Hematopoietic multipotent progenitor cell (in vitro differentiated cells): ENCODE data around the gene GAP43. TPM values are rescaled to one million over a fixed set of nuclear protein-coding genes. Genes with fewer than 3 reads are reported as not detected.
"Not testable (repeated sequence)": the region's sequence is repeated elsewhere in the genome, so short reads cannot be mapped to it uniquely, and the experiment has no call there.

ENCODE experiments used
- DNase-seq, 3 donors: peaks; one replicate each; pipeline ENCODE4 v3.0.0-alpha.2; 2011 to 2015; ENCODE audit warnings: low read depth in 2 of 3, low spot score in 2 of 3
- total RNA-seq: library from RNA; depleted of rRNA; stranded (reverse); fragments of >200 nt; gene quantifications from one replicate; pipeline ENCODE4 v1.2.3, GENCODE V29; 2012

The GAP43 gene
- total RNA-seq, 1 donor = not detected

DNA sequence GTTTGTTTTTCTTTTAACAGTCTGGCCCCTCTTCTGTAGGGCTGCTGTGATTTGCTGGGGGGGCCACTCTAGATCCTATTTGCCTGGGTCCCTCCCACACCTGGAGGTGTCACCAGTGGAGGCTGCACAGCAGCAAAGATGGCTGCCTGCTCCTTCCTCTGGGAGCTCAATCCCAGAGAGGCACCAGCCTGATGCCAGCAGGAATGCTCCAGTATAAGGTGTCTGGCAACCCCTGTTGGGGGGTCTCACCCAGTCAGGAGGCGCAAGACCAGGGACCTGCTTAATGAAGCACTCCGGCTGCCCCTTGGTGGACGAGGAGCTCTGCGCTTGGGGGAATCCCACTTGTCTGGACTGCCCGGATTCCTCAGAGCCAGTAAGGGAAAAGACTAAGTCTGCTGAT lies 118.3 kb downstream of the GAP43 start:
- no peak for DNase-seq

- DNase-seq = not testable (repeated sequence)
Observed at GRCh38 chr3:115744516-115744915, 121.2 kb downstream of the GAP43 start.

DNA sequence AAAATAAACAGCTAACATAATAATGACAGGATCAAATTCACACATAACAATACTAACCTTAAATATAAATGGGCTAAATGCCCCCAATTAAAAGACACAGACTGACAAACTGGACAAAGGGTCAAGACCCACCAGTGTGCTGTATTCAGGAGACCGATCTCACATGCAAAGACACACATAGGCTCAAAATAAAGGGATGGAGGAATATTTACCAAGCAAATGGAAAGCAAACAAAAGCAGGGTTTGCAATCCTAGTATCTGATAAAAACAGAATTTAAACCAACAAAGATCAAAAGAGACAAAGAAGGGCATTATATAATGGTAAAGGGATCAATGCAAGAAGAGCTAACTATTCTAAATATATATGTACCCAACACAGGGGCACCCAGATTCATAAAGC lies 129.7 kb downstream of the GAP43 start:
- not testable (repeated sequence) for DNase-seq

GRCh38 chr3:115758076-115758763 lies 134.9 kb downstream of the GAP43 start:
- no peak for DNase-seq

- no peak for DNase-seq
Observed at GRCh38 chr3:115760716-115761115, 137.4 kb downstream of the GAP43 start.

- no peak for DNase-seq
Observed at GRCh38 chr3:115761927-115762305, 138.6 kb downstream of the GAP43 start.

DNA sequence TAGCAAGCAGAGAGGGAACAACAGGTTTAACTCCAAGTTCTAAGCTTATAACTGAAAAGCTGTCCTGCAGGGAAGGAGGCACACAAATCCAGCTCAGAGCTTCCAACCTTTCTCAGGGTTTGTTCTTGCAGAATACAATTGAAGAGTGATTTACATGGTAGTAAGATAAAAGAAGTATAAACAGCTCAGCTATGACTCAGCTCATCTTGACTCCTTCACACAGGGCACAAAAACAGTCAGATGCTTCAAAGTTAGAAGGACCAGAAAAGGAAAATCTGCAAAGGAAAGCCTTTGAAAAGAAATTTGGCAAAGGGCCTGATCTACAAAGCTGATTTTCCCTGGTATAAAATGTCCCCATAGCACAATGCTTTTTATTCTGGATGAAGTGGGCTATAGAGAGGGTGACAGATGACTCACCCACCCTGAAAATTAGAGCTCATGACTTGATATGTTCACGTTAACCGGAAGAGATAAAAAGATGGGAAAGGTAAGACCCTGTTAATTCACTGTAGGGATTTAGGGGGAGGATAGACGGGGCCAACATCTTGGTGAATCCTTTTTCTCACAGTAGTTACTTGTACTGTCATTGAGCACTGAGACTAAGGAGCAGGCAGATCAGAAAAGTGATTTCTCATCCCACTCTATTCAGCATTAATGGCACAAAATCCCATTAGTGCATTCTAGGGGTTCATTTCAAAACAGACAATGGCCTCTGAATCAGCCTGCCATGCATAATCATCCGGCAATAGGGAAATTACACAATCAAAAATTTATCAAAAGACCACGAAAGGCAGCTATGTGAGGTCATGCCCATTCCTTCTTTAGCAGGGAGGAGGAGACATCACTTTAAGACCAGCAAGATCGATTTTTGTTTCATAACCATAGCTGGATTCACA lies 143.5 kb downstream of the GAP43 start:
- DNase-seq = no peak

DNA sequence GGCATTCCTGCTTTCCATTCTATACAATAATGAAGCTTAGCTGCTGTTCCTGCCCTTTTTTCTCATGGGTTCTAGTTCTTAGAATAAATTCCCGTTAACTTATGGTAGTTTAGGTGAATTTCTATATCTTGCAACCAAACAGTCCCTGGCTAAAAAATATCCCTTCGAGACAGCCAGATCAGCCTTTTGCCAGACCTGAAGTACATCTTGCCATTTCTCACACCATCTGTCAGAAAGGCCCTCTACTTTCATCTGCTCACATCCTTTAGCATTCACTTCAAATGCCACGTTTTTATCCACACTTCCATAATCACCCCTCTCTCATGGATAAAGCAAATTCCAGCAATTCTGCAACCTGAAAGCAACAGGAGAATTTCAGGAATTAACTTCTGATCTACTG lies 145.4 kb downstream of the GAP43 start:
- no peak for DNase-seq
